HL-60/S4 treated with phorbol 12-myristate 13-acetate at 8.2 ng/mL for 4 days and 3 days (cell line): ENCODE results near the gene RNF26.

Experiments
- in situ Hi-C: fragments of 300-500 bp; cut with MboI; formaldehyde crosslinking; loops from 2 replicates; pipeline ENCODE4 v1.15.0; 2022; ENCODE audit warnings: low sequenced_read_pairs

Gene RNF26

GRCh38 chr11:119368121-119369034 is 34.1 kb downstream of the RNF26 start:
- in situ Hi-C loops: no loop called here

- in situ Hi-C loops: no loop called here
Observed at GRCh38 chr11:119369132-119369925, 35.0 kb downstream of the RNF26 start.

GRCh38 chr11:119370486-119371046 is 36.2 kb downstream of the RNF26 start:
- in situ Hi-C loops: no loop called here

GRCh38 chr11:119371067-119371601 is 36.8 kb downstream of the RNF26 start:
- in situ Hi-C loops: no loop called here

GRCh38 chr11:119371778-119372182 is 37.5 kb downstream of the RNF26 start:
- in situ Hi-C loops: no loop called here

- in situ Hi-C loops: no loop called here
Observed at GRCh38 chr11:119372260-119373058, 38.1 kb downstream of the RNF26 start.

GRCh38 chr11:119373059-119373920 is 39.0 kb downstream of the RNF26 start:
- in situ Hi-C loops: no loop called here

- in situ Hi-C loops: no loop called here
Observed at GRCh38 chr11:119373921-119374631, 39.7 kb downstream of the RNF26 start.

- in situ Hi-C loops: no loop called here
Observed at GRCh38 chr11:119374632-119375336, 40.5 kb downstream of the RNF26 start.

- in situ Hi-C loops: no loop called here
Observed at GRCh38 chr11:119375337-119376196, 41.2 kb downstream of the RNF26 start.

- in situ Hi-C loops: no loop called here
Observed at GRCh38 chr11:119376197-119376847, 42.0 kb downstream of the RNF26 start.

- in situ Hi-C loops: no loop called here
Observed at GRCh38 chr11:119377112-119377901, 43.0 kb downstream of the RNF26 start.

GRCh38 chr11:119377961-119378667 is 43.8 kb downstream of the RNF26 start:
- in situ Hi-C loops: no loop called here

- in situ Hi-C loops: no loop called here
Observed at GRCh38 chr11:119378851-119379465, 44.6 kb downstream of the RNF26 start.
